OCI-LY3 (cell line): ENCODE measurements around the gene SASH1.

Experiments
- H2AFZ ChIP-seq: fragments of 200-600, 300-600 bp; shearing (Covaris generic); 2 replicates; pipeline ENCODE4 v1.6.0; 2014; ENCODE audit warnings: antibody characterized with exemption, low read depth, low read length
- H3K27ac ChIP-seq: fragments of 200-600, 300-600 bp; sonication (generic); 2 replicates; pipeline ENCODE4 v1.5.1; 2014; ENCODE audit warnings: mild to moderate bottlenecking, low read length, moderate library complexity, mixed read lengths
- H3K27me3 ChIP-seq: fragments of 200-600, 300-600 bp; sonication (generic); 2 replicates; pipeline ENCODE4 v1.6.1; 2014; ENCODE audit warnings: low read depth, low read length, mixed read lengths
- H3K36me3 ChIP-seq: fragments of 200-600, 300-600 bp; sonication (generic); replicated peaks from 2 replicates; pipeline ENCODE3; 2014; ENCODE audit warnings: low read depth, low read length, mixed read lengths
- H3K4me1 ChIP-seq: fragments of 300-600, 200-600 bp; sonication (generic); 2 replicates; pipeline ENCODE4 v1.6.1; 2014; ENCODE audit warnings: low read length, mixed read lengths
- H3K4me2 ChIP-seq: fragments of 200-600, 300-600 bp; sonication (generic); 2 replicates; pipeline ENCODE4 v1.6.1; 2014; ENCODE audit warnings: low read length, mixed read lengths
- H3K4me3 ChIP-seq: fragments of 300-600, 200-600 bp; sonication (generic); 2 replicates; pipeline ENCODE4 v1.5.1; 2014; ENCODE audit warnings: antibody characterized with exemption, mild to moderate bottlenecking, low read length, moderate library complexity
- H3K79me2 ChIP-seq: fragments of 300-600, 200-600 bp; shearing (Covaris generic); 2 replicates; pipeline ENCODE4 v1.6.1; 2014; ENCODE audit warnings: mild to moderate bottlenecking, low read length, mixed read lengths
- H3K9ac ChIP-seq: fragments of 300-600, 200-600 bp; shearing (Covaris generic); 2 replicates; pipeline ENCODE4 v1.6.0; 2014; ENCODE audit warnings: mild to moderate bottlenecking, low read length, moderate library complexity
- H3K9me3 ChIP-seq: fragments of 200-600, 300-600 bp; shearing (Covaris generic); 2 replicates; pipeline ENCODE4 v1.6.1; 2014; ENCODE audit warnings: low read length, mixed read lengths; ENCODE audit not compliant: insufficient read depth
- H4K20me1 ChIP-seq: fragments of 200-600, 300-600 bp; sonication (generic); 2 replicates; pipeline ENCODE4 v1.6.1; 2016; ENCODE audit warnings: low read length, mixed read lengths; ENCODE audit not compliant: insufficient read depth
- EZH2phosphoT487 ChIP-seq: fragments of 200-600 bp; shearing (Covaris generic); IDR thresholded peaks from 2 replicates; pipeline ENCODE4 v1.6.1; 2018; ENCODE audit warnings: antibody characterized with exemption, mixed run types, low read depth
- TF ChIP-seq, protein P1 (sequence below): fragments of 200-600, 300-600 bp; sonication (generic); IDR thresholded peaks from 2 replicates; pipeline ENCODE4 v1.5.1; 2014; ENCODE audit warnings: antibody characterized with exemption, low read length, low read depth

The SASH1 gene

DNA sequence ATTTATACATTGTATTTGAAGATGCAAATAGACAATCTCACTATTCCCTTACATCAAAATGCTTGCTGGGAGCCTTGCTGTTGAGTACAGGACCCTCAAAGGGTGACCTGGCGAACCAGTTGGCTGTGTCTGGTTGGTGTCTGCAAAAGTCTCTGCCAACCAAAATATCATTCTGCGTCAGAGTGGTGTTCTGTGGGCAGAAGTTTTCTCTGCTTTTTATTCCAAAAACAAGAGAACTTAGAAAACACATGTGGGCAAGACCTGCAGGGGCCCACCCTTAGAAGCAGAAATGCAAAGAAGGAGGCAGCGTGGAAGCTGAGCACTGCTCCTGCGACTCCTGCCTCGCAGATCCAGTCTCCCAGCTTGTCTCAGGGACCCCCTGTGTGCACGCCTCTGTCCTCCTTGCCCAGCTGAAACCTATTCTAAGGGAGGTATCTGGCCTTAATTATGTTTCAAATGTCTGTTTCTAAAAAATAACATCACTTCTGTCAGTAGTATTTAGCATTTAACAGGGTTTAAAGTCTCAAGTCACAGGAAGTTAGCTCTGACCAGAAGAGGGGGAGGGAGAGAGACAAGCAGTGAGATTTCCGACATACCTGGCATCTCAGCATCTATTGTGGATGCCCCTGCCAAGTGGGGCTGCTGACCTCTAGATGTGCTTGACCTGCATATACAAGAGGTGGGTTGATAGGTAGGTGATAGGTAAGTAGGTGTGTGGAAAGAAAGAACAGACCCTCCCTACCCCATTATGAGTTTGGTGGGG is 101.3 kb downstream of the SASH1 start:
- H3K4me2 ChIP-seq: no peak overlapping the region
- no peaks in the 10 kb centered on the region for H3K79me2 ChIP-seq
- H2AFZ ChIP-seq: no peak overlapping the region
- no peaks in the 10 kb centered on the region for H3K27me3 ChIP-seq
- no peak overlapping the region for H3K27ac ChIP-seq
- H3K4me3 ChIP-seq: no peak overlapping the region
- TF ChIP-seq, protein P1, sequence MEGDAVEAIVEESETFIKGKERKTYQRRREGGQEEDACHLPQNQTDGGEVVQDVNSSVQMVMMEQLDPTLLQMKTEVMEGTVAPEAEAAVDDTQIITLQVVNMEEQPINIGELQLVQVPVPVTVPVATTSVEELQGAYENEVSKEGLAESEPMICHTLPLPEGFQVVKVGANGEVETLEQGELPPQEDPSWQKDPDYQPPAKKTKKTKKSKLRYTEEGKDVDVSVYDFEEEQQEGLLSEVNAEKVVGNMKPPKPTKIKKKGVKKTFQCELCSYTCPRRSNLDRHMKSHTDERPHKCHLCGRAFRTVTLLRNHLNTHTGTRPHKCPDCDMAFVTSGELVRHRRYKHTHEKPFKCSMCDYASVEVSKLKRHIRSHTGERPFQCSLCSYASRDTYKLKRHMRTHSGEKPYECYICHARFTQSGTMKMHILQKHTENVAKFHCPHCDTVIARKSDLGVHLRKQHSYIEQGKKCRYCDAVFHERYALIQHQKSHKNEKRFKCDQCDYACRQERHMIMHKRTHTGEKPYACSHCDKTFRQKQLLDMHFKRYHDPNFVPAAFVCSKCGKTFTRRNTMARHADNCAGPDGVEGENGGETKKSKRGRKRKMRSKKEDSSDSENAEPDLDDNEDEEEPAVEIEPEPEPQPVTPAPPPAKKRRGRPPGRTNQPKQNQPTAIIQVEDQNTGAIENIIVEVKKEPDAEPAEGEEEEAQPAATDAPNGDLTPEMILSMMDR: no peak
- no peak for TF ChIP-seq EZH2phosphoT487
- no peaks in the 10 kb centered on the region for H3K36me3 ChIP-seq
- H4K20me1 ChIP-seq: no peaks in the 10 kb centered on the region
- H3K9me3 ChIP-seq: no peaks in the 10 kb centered on the region
- H3K9ac ChIP-seq: no peak overlapping the region
- no peaks in the 10 kb centered on the region for H3K4me1 ChIP-seq

DNA sequence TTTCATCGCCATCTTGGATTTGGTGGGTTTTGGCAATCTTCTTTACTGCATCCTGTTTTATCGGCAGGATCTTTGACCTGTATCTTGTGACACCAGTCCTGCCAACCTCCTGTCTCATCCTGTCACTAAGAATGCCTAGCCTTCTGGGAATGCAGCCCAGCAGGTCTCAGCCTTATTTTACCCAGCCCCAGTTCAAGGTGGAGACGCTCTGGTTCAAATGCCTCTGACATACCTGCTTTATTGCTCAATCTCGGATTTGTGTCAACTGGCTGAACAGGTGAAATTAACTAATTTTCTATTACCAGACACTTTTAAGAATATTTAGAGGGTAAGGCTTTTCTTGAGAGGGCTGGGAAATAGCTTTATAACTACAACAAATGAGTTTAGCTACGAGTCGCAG is 102.5 kb downstream of the SASH1 start:
- no peaks in the 10 kb centered on the region for H3K4me1 ChIP-seq
- no peak overlapping the region for H3K27ac ChIP-seq
- H3K4me3 ChIP-seq: no peak overlapping the region
- no peaks in the 10 kb centered on the region for H4K20me1 ChIP-seq
- H3K79me2 ChIP-seq: no peaks in the 10 kb centered on the region
- no peaks in the 10 kb centered on the region for H3K9me3 ChIP-seq
- no peak overlapping the region for H3K9ac ChIP-seq
- no peaks in the 10 kb centered on the region for H3K27me3 ChIP-seq
- H3K4me2 ChIP-seq: no peak overlapping the region
- H3K36me3 ChIP-seq: no peaks in the 10 kb centered on the region
- TF ChIP-seq, protein P1: no peak
- no peak for TF ChIP-seq EZH2phosphoT487
- H2AFZ ChIP-seq: no peak overlapping the region

DNA sequence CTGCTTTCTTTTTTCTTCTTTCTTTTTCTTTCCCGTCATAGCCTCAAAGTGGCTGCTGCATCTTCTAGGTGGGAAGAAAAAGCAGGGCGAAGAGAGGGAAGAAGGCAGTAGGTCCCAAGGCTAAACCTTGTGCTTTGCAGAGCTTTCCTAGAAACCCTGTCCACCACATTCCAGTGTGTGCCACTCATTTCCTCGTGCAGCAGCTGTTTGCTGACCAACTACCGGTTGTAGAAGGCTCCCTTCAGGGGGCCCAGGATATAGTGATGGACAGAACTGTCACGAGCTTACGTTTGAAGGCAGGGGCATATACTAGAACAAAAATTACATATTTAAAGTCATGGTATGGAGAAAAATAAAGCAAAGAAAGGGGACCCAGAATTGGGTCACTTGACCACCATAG is 103.0 kb downstream of the SASH1 start:
- Histone ChIP-seq H3K27me3 (no peaks in the 10 kb centered on the region), H2AFZ (no peak overlapping the region), H3K4me1 (no peaks in the 10 kb centered on the region), H3K9ac (no peak overlapping the region), H3K4me3 (no peak overlapping the region), H3K9me3 (no peaks in the 10 kb centered on the region), H4K20me1 (no peaks in the 10 kb centered on the region), H3K36me3 (no peaks in the 10 kb centered on the region), H3K79me2 (no peaks in the 10 kb centered on the region), H3K27ac (no peak overlapping the region), H3K4me2 (no peak overlapping the region)
- TF ChIP-seq EZH2phosphoT487: no peak
- TF ChIP-seq, protein P1: no peak

DNA sequence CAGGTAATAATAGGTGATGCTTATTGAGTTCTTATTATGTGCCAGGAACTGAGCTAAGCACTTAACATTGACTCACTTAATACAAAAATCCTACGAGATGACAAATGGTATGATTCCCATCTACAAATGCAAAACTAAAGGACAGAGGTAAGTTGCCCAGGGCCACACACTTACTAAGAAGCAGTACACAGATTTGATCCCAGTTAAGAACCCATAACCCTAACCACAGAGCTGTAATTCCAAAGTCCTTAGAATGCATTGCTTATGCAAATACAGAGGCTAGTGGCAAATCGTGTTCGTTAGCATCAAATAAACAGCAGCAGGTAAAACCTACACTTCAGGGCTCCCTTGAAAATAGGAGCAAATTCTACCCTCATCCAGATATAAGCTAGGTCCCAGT is 104.0 kb downstream of the SASH1 start:
- H3K4me2 ChIP-seq: no peak overlapping the region

More for the DNA sequence above, 104.0 kb downstream of the SASH1 start:
- H3K4me3 ChIP-seq: no peak overlapping the region
- H3K4me1 ChIP-seq: no peaks in the 10 kb centered on the region
- no peak overlapping the region for H2AFZ ChIP-seq
- H3K27me3 ChIP-seq: no peaks in the 10 kb centered on the region
- no peaks in the 10 kb centered on the region for H3K79me2 ChIP-seq
- H3K9ac ChIP-seq: no peak overlapping the region
- H3K36me3 ChIP-seq: no peaks in the 10 kb centered on the region
- no peak for TF ChIP-seq EZH2phosphoT487
- TF ChIP-seq, protein P1: no peak
- no peaks in the 10 kb centered on the region for H4K20me1 ChIP-seq
- H3K27ac ChIP-seq: no peak overlapping the region
- H3K9me3 ChIP-seq: no peaks in the 10 kb centered on the region
